ENCODE data around the gene ATP10A. TPM values are rescaled to one million over a fixed set of nuclear protein-coding genes. Genes with fewer than 3 reads are reported as not detected.

The ATP10A gene
- total and polyA plus RNA-seq, 2 of the 8 experiments (the other 6 are each of a cell fraction or from before 2014, with no cell fraction given), result 2.0 to 2.8 TPM

DNA sequence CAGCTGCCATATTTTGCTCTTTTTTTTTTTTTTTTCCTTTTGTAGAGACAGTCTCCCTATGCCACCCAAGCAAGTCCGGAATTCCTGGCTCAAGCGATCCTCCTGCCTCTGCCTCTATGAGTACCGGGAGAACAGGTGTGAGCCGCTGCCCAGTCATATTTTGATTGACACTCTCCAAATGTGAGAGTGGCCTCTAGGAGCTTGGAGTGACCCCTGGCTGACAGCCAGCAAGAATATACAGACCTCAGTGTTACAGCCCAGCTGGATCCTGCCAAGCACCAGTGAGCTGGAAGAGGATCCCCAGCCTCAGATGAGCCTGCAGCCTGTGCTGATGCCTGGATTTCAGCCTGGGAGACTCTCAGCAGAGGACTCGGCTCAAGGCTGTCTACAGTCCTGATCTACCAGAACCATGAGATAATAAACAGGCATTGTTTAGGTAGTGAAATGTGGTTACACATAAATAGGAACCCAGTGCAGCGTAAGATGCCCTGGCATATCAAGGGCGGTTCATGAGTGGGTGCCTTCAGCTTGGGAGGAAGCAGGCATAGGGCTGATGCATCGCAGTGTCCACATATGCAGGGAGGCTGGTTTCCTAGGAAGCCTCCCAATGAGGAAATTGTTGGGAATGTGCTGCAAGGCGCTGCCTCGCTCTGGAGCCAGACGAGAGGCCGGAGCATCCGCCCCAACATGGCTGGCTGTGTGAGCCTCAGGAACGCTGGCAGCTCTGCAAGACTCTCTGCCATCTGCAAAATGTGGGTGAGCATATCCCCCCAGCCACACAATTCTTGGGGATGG is 38.9 kb upstream of the ATP10A start (continued):
- no peak for TF ChIP-seq CTBP2 (IDR thresholded peaks at IDR 0.05; ENCODE audit: borderline replicate concordance, insufficient read depth, insufficient read length, low read length)
- TF ChIP-seq, protein P1, sequence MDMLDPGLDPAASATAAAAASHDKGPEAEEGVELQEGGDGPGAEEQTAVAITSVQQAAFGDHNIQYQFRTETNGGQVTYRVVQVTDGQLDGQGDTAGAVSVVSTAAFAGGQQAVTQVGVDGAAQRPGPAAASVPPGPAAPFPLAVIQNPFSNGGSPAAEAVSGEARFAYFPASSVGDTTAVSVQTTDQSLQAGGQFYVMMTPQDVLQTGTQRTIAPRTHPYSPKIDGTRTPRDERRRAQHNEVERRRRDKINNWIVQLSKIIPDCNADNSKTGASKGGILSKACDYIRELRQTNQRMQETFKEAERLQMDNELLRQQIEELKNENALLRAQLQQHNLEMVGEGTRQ (IDR thresholded peaks at IDR 0.05; ENCODE audit: low read length), result no peak

All from H1 (cell line).